DND-41 (cell line): ENCODE data around the gene LITAFD.

Experiments used
- CTCF ChIP-seq: IDR thresholded peaks from 2 replicates; pipeline ENCODE4 v1.5.1; 2012; ENCODE audit warnings: borderline replicate concordance, low read length, moderate library complexity, mild to moderate bottlenecking; ENCODE audit not compliant: poor library complexity, severe bottlenecking; ENCODE audit errors: extremely low read depth
- EZH2 ChIP-seq: IDR thresholded peaks from 3 replicates; pipeline ENCODE4 v1.6.1; 2012; ENCODE audit warnings: borderline replicate concordance, low read depth, mild to moderate bottlenecking, moderate library complexity, low read length, inconsistent platforms; ENCODE audit not compliant: severe bottlenecking

GRCh38 chr16:8851761-8852403, 30.3 kb upstream of the LITAFD start:
- no peak for TF ChIP-seq CTCF
- no peak for TF ChIP-seq EZH2
